ENCODE measurements around the gene DIPK1A. TPM values are rescaled to one million over a fixed set of nuclear protein-coding genes. Genes with fewer than 3 reads are reported as not detected.

DIPK1A gene
- total RNA-seq, 1 experiment from 2014 or later = 4.8 TPM

DNA sequence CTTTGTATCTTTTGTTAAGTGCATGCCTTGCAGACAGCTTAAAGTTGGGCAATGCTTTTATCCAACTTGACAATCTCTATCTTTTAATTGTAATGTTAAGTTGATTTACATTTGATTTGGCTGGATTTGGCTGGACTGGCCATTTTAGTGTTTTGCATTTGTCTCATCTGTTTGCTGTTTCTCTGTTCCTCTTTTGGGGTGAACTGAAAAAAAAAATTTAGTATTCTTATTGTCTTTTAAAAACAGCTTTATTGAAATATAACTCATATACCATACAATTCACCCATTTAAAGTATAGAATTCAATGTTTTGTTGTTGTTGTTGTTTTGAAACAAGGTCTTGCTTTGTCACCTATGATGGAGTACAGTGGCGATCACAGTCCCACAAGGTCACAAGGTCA is 34.4 kb downstream of the DIPK1A start:
- no peak for ATAC-seq
- POLR2A ChIA-PET = no interaction called here

DNA sequence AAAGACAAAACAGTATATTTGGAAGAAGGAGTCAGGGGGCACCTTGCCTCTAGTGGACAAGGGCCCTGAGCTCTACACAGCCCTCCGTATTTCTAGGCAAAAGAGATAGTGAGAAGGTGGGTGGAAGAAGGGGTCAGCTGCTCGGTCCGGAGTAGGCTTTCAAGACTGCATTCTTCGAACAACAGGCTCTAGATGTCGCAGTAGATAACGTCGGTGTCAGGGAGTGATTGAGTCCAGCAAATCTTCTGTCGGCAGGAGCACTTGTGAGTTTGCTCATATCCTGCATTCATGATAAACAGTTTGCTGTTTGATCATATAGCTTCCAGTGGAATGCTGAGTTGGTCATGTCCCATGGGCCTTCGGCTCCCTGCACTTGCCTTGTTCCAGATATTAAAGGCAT is 36.8 kb downstream of the DIPK1A start:
- Mint-ChIP-seq H3K9me3 (peaks cover 17% of the 10 kb centered on the region), H3K4me1 (peaks cover 10% of the 10 kb centered on the region; the same call in 1 of the 2 replicates), H3K27ac (no peak overlapping the region), H3K27me3 (ENCODE audit: low read depth) (no peaks in the 10 kb centered on the region; the same call in 1 of the 2 replicates), H3K36me3 (0 out of 2 replicates have a peak, but pooled peaks cover 4% of the 10 kb centered on the region), H3K4me3 (no peak overlapping the region)
- CTCF ChIA-PET = no interaction called here
- POLR2A ChIA-PET = interaction anchor here (0.6 kb wide), 1 partner anchor 155 kb away, joined by 5 read pairs; no protein-coding TSS in a partner anchor
- TF ChIP-seq, protein P1, sequence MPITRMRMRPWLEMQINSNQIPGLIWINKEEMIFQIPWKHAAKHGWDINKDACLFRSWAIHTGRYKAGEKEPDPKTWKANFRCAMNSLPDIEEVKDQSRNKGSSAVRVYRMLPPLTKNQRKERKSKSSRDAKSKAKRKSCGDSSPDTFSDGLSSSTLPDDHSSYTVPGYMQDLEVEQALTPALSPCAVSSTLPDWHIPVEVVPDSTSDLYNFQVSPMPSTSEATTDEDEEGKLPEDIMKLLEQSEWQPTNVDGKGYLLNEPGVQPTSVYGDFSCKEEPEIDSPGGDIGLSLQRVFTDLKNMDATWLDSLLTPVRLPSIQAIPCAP (CRISPR knock-in tag; IDR thresholded peaks at IDR 0.05) = no peak
- TF ChIP-seq, protein P2, sequence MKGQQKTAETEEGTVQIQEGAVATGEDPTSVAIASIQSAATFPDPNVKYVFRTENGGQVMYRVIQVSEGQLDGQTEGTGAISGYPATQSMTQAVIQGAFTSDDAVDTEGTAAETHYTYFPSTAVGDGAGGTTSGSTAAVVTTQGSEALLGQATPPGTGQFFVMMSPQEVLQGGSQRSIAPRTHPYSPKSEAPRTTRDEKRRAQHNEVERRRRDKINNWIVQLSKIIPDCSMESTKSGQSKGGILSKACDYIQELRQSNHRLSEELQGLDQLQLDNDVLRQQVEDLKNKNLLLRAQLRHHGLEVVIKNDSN (CRISPR knock-in tag; IDR thresholded peaks at IDR 0.05) = no peak
- no peak for TF ChIP-seq SOX15 (CRISPR knock-in tag; IDR thresholded peaks at IDR 0.05)
- no peak for TF ChIP-seq CREM (CRISPR knock-in tag; IDR thresholded peaks at IDR 0.05)
- TF ChIP-seq, protein P3, sequence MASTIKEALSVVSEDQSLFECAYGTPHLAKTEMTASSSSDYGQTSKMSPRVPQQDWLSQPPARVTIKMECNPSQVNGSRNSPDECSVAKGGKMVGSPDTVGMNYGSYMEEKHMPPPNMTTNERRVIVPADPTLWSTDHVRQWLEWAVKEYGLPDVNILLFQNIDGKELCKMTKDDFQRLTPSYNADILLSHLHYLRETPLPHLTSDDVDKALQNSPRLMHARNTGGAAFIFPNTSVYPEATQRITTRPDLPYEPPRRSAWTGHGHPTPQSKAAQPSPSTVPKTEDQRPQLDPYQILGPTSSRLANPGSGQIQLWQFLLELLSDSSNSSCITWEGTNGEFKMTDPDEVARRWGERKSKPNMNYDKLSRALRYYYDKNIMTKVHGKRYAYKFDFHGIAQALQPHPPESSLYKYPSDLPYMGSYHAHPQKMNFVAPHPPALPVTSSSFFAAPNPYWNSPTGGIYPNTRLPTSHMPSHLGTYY (CRISPR knock-in tag; IDR thresholded peaks at IDR 0.05) = no peak
- no peak for TF ChIP-seq SP1 (CRISPR knock-in tag; conservative IDR thresholded peaks at IDR 0.05)
- no peak for TF ChIP-seq RORB (CRISPR knock-in tag; IDR thresholded peaks at IDR 0.05)
- TF ChIP-seq, protein P4, sequence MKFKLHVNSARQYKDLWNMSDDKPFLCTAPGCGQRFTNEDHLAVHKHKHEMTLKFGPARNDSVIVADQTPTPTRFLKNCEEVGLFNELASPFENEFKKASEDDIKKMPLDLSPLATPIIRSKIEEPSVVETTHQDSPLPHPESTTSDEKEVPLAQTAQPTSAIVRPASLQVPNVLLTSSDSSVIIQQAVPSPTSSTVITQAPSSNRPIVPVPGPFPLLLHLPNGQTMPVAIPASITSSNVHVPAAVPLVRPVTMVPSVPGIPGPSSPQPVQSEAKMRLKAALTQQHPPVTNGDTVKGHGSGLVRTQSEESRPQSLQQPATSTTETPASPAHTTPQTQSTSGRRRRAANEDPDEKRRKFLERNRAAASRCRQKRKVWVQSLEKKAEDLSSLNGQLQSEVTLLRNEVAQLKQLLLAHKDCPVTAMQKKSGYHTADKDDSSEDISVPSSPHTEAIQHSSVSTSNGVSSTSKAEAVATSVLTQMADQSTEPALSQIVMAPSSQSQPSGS (CRISPR knock-in tag; IDR thresholded peaks at IDR 0.05; ENCODE audit: borderline replicate concordance, low read depth) = no peak
- no peak for TF ChIP-seq IRF2 (CRISPR knock-in tag; IDR thresholded peaks at IDR 0.05; ENCODE audit: borderline replicate concordance, low read depth)
- TF ChIP-seq FOXK1 (CRISPR knock-in tag; IDR thresholded peaks at IDR 0.05) = no peak
- no peak for TF ChIP-seq MYBL2 (CRISPR knock-in tag; IDR thresholded peaks at IDR 0.05)
- TF ChIP-seq, protein P5, sequence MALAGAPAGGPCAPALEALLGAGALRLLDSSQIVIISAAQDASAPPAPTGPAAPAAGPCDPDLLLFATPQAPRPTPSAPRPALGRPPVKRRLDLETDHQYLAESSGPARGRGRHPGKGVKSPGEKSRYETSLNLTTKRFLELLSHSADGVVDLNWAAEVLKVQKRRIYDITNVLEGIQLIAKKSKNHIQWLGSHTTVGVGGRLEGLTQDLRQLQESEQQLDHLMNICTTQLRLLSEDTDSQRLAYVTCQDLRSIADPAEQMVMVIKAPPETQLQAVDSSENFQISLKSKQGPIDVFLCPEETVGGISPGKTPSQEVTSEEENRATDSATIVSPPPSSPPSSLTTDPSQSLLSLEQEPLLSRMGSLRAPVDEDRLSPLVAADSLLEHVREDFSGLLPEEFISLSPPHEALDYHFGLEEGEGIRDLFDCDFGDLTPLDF (CRISPR knock-in tag; IDR thresholded peaks at IDR 0.05) = no peak
- TF ChIP-seq, protein P6, sequence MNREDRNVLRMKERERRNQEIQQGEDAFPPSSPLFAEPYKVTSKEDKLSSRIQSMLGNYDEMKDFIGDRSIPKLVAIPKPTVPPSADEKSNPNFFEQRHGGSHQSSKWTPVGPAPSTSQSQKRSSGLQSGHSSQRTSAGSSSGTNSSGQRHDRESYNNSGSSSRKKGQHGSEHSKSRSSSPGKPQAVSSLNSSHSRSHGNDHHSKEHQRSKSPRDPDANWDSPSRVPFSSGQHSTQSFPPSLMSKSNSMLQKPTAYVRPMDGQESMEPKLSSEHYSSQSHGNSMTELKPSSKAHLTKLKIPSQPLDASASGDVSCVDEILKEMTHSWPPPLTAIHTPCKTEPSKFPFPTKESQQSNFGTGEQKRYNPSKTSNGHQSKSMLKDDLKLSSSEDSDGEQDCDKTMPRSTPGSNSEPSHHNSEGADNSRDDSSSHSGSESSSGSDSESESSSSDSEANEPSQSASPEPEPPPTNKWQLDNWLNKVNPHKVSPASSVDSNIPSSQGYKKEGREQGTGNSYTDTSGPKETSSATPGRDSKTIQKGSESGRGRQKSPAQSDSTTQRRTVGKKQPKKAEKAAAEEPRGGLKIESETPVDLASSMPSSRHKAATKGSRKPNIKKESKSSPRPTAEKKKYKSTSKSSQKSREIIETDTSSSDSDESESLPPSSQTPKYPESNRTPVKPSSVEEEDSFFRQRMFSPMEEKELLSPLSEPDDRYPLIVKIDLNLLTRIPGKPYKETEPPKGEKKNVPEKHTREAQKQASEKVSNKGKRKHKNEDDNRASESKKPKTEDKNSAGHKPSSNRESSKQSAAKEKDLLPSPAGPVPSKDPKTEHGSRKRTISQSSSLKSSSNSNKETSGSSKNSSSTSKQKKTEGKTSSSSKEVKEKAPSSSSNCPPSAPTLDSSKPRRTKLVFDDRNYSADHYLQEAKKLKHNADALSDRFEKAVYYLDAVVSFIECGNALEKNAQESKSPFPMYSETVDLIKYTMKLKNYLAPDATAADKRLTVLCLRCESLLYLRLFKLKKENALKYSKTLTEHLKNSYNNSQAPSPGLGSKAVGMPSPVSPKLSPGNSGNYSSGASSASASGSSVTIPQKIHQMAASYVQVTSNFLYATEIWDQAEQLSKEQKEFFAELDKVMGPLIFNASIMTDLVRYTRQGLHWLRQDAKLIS (CRISPR knock-in tag; IDR thresholded peaks at IDR 0.05; ENCODE audit: borderline replicate concordance) = no peak
- no peak for TF ChIP-seq HMGA2 (CRISPR knock-in tag; IDR thresholded peaks at IDR 0.05)
- ATAC-seq (no peak), DNase-seq (ENCODE audit: low spot score) (no peak)

More for the DNA sequence above, 34.4 kb downstream of the DIPK1A start:
- no peak for TF ChIP-seq CREM (CRISPR knock-in tag; IDR thresholded peaks at IDR 0.05)
- no peak for TF ChIP-seq SOX15 (CRISPR knock-in tag; IDR thresholded peaks at IDR 0.05)
- TF ChIP-seq FOXK1 (CRISPR knock-in tag; IDR thresholded peaks at IDR 0.05) = no peak
- TF ChIP-seq, protein P7, sequence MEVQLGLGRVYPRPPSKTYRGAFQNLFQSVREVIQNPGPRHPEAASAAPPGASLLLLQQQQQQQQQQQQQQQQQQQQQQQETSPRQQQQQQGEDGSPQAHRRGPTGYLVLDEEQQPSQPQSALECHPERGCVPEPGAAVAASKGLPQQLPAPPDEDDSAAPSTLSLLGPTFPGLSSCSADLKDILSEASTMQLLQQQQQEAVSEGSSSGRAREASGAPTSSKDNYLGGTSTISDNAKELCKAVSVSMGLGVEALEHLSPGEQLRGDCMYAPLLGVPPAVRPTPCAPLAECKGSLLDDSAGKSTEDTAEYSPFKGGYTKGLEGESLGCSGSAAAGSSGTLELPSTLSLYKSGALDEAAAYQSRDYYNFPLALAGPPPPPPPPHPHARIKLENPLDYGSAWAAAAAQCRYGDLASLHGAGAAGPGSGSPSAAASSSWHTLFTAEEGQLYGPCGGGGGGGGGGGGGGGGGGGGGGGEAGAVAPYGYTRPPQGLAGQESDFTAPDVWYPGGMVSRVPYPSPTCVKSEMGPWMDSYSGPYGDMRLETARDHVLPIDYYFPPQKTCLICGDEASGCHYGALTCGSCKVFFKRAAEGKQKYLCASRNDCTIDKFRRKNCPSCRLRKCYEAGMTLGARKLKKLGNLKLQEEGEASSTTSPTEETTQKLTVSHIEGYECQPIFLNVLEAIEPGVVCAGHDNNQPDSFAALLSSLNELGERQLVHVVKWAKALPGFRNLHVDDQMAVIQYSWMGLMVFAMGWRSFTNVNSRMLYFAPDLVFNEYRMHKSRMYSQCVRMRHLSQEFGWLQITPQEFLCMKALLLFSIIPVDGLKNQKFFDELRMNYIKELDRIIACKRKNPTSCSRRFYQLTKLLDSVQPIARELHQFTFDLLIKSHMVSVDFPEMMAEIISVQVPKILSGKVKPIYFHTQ (CRISPR knock-in tag; IDR thresholded peaks at IDR 0.05) = no peak
- no peak for TF ChIP-seq ESRRA (CRISPR knock-in tag; IDR thresholded peaks at IDR 0.05; ENCODE audit: borderline replicate concordance)
- TF ChIP-seq TEAD1 (CRISPR knock-in tag; IDR thresholded peaks at IDR 0.05) = no peak
- TF ChIP-seq, protein P8, sequence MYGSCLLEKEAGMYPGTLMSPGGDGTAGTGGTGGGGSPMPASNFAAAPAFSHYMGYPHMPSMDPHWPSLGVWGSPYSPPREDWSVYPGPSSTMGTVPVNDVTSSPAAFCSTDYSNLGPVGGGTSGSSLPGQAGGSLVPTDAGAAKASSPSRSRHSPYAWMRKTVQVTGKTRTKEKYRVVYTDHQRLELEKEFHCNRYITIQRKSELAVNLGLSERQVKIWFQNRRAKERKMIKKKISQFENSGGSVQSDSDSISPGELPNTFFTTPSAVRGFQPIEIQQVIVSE (CRISPR knock-in tag; IDR thresholded peaks at IDR 0.05; ENCODE audit: borderline replicate concordance) = no peak
- no peak for TF ChIP-seq ZNF121 (CRISPR knock-in tag; IDR thresholded peaks at IDR 0.05)
- TF ChIP-seq, protein P9, sequence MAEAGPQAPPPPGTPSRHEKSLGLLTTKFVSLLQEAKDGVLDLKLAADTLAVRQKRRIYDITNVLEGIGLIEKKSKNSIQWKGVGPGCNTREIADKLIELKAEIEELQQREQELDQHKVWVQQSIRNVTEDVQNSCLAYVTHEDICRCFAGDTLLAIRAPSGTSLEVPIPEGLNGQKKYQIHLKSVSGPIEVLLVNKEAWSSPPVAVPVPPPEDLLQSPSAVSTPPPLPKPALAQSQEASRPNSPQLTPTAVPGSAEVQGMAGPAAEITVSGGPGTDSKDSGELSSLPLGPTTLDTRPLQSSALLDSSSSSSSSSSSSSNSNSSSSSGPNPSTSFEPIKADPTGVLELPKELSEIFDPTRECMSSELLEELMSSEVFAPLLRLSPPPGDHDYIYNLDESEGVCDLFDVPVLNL (CRISPR knock-in tag; IDR thresholded peaks at IDR 0.05; ENCODE audit: borderline replicate concordance, low read depth) = no peak
- no peak for TF ChIP-seq TCF7 (CRISPR knock-in tag; IDR thresholded peaks at IDR 0.05; ENCODE audit: low read depth)
- CTCF ChIA-PET = interaction anchor here (0.6 to 0.9 kb wide), 2 partner anchors 34 to 43 kb away, joined by 3 read pairs; partner anchors contain the start of gene DIPK1A
- Mint-ChIP-seq H3K4me1 (peaks cover 4% of the 10 kb centered on the region), H3K36me3 (no peaks in the 10 kb centered on the region), H3K9me3 (peaks cover 7% of the 10 kb centered on the region), H3K4me3 (no peak overlapping the region), H3K27me3 (ENCODE audit: low read depth) (no peaks in the 10 kb centered on the region), H3K27ac (no peak overlapping the region)
- DNase-seq (ENCODE audit: low spot score) = no peak
